ENCODE measurements around the gene TSPAN19. TPM values are rescaled to one million over a fixed set of nuclear protein-coding genes. Genes with fewer than 3 reads are reported as not detected.

TSPAN19 gene
- total and polyA plus RNA-seq, 8 donors: 0.15 to 0.57 (median 0.44) TPM; not detected in 4

DNA sequence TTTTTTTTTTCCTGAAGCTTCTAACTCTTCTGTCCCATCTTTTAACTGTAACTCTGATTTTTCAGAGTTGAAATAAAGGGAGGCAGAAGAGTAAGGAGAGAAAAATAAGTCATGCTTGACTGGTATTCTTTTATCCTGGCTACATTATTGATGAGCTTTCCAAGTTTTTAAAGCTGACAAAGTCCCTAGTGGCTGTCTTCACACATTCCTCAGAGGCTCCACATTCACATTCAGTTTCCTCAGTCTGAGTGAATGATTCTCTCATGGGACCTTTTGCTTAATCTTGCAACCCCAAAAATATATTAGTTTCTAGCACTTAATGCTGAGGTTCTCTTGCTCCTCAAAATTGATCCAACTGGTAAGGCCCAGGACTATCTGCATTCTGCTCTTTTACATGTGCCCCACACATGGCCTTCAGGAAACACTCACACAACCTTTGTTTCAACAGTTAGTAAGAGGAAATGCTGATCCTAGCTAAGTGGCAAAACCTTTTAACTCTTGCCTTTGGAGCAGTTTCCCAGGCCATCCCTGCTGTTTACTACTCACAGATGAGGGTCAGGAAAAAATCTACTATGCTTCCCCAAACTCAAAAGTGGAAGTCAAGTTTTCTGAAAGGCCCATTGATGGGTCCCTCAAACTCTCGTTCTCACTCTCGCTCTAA, 61.8 kb downstream of the TSPAN19 start:
- intact Hi-C loops (cut with DNase I): no loop called here
- WGBS, 2 donors: 87 to 90% methylated on average over 2 of the region's 2 CpGs
- no peak overlapping the region for H3K27ac ChIP-seq
- no peak for ATAC-seq
- TF ChIP-seq, protein P1, sequence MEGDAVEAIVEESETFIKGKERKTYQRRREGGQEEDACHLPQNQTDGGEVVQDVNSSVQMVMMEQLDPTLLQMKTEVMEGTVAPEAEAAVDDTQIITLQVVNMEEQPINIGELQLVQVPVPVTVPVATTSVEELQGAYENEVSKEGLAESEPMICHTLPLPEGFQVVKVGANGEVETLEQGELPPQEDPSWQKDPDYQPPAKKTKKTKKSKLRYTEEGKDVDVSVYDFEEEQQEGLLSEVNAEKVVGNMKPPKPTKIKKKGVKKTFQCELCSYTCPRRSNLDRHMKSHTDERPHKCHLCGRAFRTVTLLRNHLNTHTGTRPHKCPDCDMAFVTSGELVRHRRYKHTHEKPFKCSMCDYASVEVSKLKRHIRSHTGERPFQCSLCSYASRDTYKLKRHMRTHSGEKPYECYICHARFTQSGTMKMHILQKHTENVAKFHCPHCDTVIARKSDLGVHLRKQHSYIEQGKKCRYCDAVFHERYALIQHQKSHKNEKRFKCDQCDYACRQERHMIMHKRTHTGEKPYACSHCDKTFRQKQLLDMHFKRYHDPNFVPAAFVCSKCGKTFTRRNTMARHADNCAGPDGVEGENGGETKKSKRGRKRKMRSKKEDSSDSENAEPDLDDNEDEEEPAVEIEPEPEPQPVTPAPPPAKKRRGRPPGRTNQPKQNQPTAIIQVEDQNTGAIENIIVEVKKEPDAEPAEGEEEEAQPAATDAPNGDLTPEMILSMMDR (IDR thresholded peaks at IDR 0.05): no peak
- H3K36me3 ChIP-seq: no peaks in the 10 kb centered on the region
- H3K4me1 ChIP-seq: no peaks in the 10 kb centered on the region
- FAIRE-seq: no peak
- no peak for DNase-seq
- no peaks in the 10 kb centered on the region for H3K27me3 ChIP-seq
- no peaks in the 10 kb centered on the region for H3K9me3 ChIP-seq
- H3K4me3 ChIP-seq: no peak overlapping the region

DNA sequence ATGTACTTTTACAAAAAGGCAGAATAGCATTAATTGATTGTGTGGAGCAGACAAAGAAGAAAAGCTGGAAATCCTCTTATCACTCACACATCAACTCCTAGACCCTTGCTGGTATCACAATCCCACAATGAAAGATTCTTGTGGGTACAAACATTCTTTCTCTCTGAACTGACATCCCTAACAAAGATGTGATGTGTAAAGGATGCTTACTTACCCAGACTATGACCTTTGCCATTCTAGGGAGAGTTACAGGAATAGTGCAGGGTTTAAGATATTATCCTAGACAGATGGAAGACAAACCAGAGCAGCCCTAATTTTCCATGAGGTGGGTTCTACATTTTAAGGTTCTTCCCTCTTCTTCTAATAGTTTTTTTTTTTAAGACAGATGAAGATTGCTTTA, 63.1 kb downstream of the TSPAN19 start:
- H3K4me1 ChIP-seq: no peaks in the 10 kb centered on the region
- no peaks in the 10 kb centered on the region for H3K9me3 ChIP-seq
- intact Hi-C loops (cut with DNase I): no loop called here
- DNase-seq (no peak), ATAC-seq (no peak), FAIRE-seq (no peak)
- H3K36me3 ChIP-seq: no peaks in the 10 kb centered on the region
- H3K27me3 ChIP-seq: no peaks in the 10 kb centered on the region
- no peak overlapping the region for H3K4me3 ChIP-seq
- TF ChIP-seq, protein P1 (IDR thresholded peaks at IDR 0.05): no peak
- H3K27ac ChIP-seq: no peak overlapping the region

DNA sequence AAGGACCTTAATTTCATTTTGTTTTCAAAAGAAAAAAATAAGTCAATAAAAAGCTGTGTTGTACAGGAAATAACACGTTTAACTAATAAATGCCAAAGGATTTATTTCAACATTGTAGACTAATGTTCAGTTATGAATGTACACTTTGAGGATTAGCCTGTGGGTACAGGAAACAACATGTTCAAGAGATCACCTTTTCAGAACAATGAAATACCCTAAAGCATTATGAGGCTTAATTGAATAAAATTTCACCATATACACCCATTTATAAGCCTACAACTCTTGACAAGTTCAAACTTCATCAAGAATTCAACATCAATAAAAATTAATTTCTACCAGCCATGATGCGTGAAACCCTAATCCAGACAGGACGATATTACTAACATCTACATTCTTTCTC, 66.9 kb downstream of the TSPAN19 start:
- DNase-seq (no peak), ATAC-seq (no peak), FAIRE-seq (no peak)
- TF ChIP-seq, protein P1 (IDR thresholded peaks at IDR 0.05): no peak
- H3K4me1 ChIP-seq: no peaks in the 10 kb centered on the region
- intact Hi-C loops (cut with DNase I): no loop called here
- no peak overlapping the region for H3K27ac ChIP-seq
- 60 to 69% methylated on average over 3 of the region's 3 CpGs for WGBS, 2 donors
- no peaks in the 10 kb centered on the region for H3K36me3 ChIP-seq
- H3K9me3 ChIP-seq: no peaks in the 10 kb centered on the region
- no peaks in the 10 kb centered on the region for H3K27me3 ChIP-seq
- no peak overlapping the region for H3K4me3 ChIP-seq

Other genes with a start within 250 kb of the TSPAN19 start
- gene SLC6A15, start 123.5 kb downstream of the TSPAN19 start, total RNA-seq: not detected
- under 1 TPM in 1 of 2 donors, not detected in 1; 0.07 TPM for gene SLC6A15, start 123.5 kb downstream of the TSPAN19 start, polyA plus RNA-seq
- gene LRRIQ1, start 74 bp upstream of the TSPAN19 start, total RNA-seq: under 1 TPM; 0.31 to 0.92 (median 0.64) TPM
- 1 to 10 TPM in 1 of 2 donors, under 1 TPM in 1; 0.80 to 2.0 TPM for gene LRRIQ1, start 74 bp upstream of the TSPAN19 start, polyA plus RNA-seq
- not detected for gene ALX1, start 243.9 kb upstream of the TSPAN19 start, total RNA-seq
- gene ALX1, start 243.9 kb upstream of the TSPAN19 start, polyA plus RNA-seq: not detected

Data from pancreas (tissue), 10 donors.